GM23338 (cell line): ENCODE data around the gene SLC36A1. TPM values are rescaled to one million over a fixed set of nuclear protein-coding genes. Genes with fewer than 3 reads are reported as not detected.

Experiments
- ATAC-seq: fragments of 200-7000 bp; cut with Tn5 transposase; 3 replicates; pipeline ENCODE4 v1.9.1; 2020
- DNase-seq: peaks from one replicate; pipeline ENCODE4 v3.0.0-alpha.2; 2015; ENCODE audit warnings: low spot score
- H2AFZ ChIP-seq: fragments of 200-600 bp; sonication (generic); 2 replicates; pipeline ENCODE4 v1.8.0; 2016; ENCODE audit warnings: antibody characterized with exemption, mild to moderate bottlenecking, moderate library complexity
- H3F3A ChIP-seq: fragments of 200-600 bp; sonication (generic); replicated peaks from 2 replicates; pipeline ENCODE4 v1.8.0; 2017; ENCODE audit warnings: antibody characterized with exemption, mixed run types, low read depth
- H3K27ac ChIP-seq: fragments of 200-600 bp; sonication (generic); 2 replicates; pipeline ENCODE4 v1.6.1; 2016; ENCODE audit warnings: low read depth
- H3K27me3 ChIP-seq: fragments of 200-600 bp; sonication (generic); 2 replicates; pipeline ENCODE4 v1.8.0; 2016; ENCODE audit warnings: mild to moderate bottlenecking, mixed run types, moderate library complexity; ENCODE audit not compliant: insufficient read depth
- H3K36me3 ChIP-seq: fragments of 200-600 bp; sonication (generic); 2 replicates; pipeline ENCODE4 v1.8.0; 2016; ENCODE audit warnings: mild to moderate bottlenecking; ENCODE audit not compliant: insufficient read depth
- H3K4me1 ChIP-seq: fragments of 200-600 bp; sonication (generic); 2 replicates; pipeline ENCODE4 v1.8.0; 2016; ENCODE audit warnings: mild to moderate bottlenecking, moderate library complexity; ENCODE audit not compliant: insufficient read depth
- H3K4me2 ChIP-seq: fragments of 200-600 bp; sonication (generic); 2 replicates; pipeline ENCODE4 v1.7.1; 2017; ENCODE audit warnings: mixed run types
- H3K4me3 ChIP-seq: fragments of 200-600 bp; sonication (generic); 2 replicates; pipeline ENCODE4 v1.6.1; 2016; ENCODE audit warnings: mixed run types
- H3K79me2 ChIP-seq: fragments of 200-600 bp; sonication (generic); replicated peaks from 2 replicates; pipeline ENCODE4 v1.8.0; 2017; ENCODE audit warnings: mild to moderate bottlenecking; ENCODE audit not compliant: insufficient read depth
- H3K9me2 ChIP-seq: fragments of 200-600 bp; sonication (generic); 2 replicates; pipeline ENCODE4 v1.8.0; 2017; ENCODE audit not compliant: insufficient read depth
- H4K20me1 ChIP-seq: fragments of 200-600 bp; sonication (generic); replicated peaks from 2 replicates; pipeline ENCODE4 v1.8.0; 2017; ENCODE audit warnings: mild to moderate bottlenecking; ENCODE audit not compliant: insufficient read depth
- H3K27ac Mint-ChIP-seq: 2 replicates; pipeline ENCODE4 v1.8.0; 2020; ENCODE audit warnings: inconsistent platforms, mild to moderate bottlenecking, moderate library complexity, mixed read lengths
- H3K27me3 Mint-ChIP-seq: 3 replicates; pipeline ENCODE4 v1.8.0; 2022; ENCODE audit warnings: low read depth, mild to moderate bottlenecking, moderate library complexity, mixed read lengths, inconsistent platforms; ENCODE audit not compliant: insufficient read depth, poor library complexity
- H3K36me3 Mint-ChIP-seq: 3 replicates; pipeline ENCODE4 v1.8.0; 2021; ENCODE audit warnings: low read depth, mild to moderate bottlenecking, inconsistent platforms, moderate library complexity, mixed read lengths
- H3K4me1 Mint-ChIP-seq: 3 replicates; pipeline ENCODE4 v1.8.0; 2020; ENCODE audit warnings: mild to moderate bottlenecking, inconsistent platforms, mixed read lengths
- H3K4me3 Mint-ChIP-seq: 3 replicates; pipeline ENCODE4 v1.8.0; 2021; ENCODE audit warnings: moderate library complexity, mild to moderate bottlenecking, inconsistent platforms, mixed read lengths
- H3K9me3 Mint-ChIP-seq: 3 replicates; pipeline ENCODE4 v1.8.0; 2020; ENCODE audit warnings: moderate library complexity, mild to moderate bottlenecking, inconsistent platforms, mixed read lengths
- CREB1 ChIP-seq: fragments of 250-450 bp; sonication (Bioruptor Pico); IDR thresholded peaks from 2 replicates; pipeline ENCODE4 v1.5.0; 2020; ENCODE audit warnings: low read depth, mild to moderate bottlenecking, moderate library complexity
- ETS1 ChIP-seq: IDR thresholded peaks from 2 replicates; pipeline ENCODE4 v1.6.1; 2016; ENCODE audit warnings: antibody characterized with exemption
- EZH2 ChIP-seq: fragments of 200-600 bp; sonication (generic); IDR thresholded peaks from one replicate; pipeline ENCODE4 v1.8.0; 2017; ENCODE audit warnings: antibody characterized with exemption, mild to moderate bottlenecking, low read depth; ENCODE audit not compliant: unreplicated experiment
- JUNB ChIP-seq: IDR thresholded peaks from one replicate; pipeline ENCODE4 v1.6.1; 2016; ENCODE audit warnings: antibody characterized with exemption; ENCODE audit not compliant: unreplicated experiment
- STAT1 ChIP-seq: IDR thresholded peaks from one replicate; pipeline ENCODE4 v1.6.1; 2016; ENCODE audit warnings: antibody characterized with exemption; ENCODE audit not compliant: unreplicated experiment
- ZNF462 ChIP-seq: fragments of 250-450 bp; sonication (Bioruptor Pico); IDR thresholded peaks from 2 replicates; pipeline ENCODE4 v1.5.0; 2020; ENCODE audit warnings: mild to moderate bottlenecking, moderate library complexity
- polyA plus RNA-seq: library from polyadenylated mRNA; unstranded; fragments of >200 nt; fragmentation: Nextera tagmentation; extraction: Ambion mirVana; gene quantifications from 2 replicates; pipeline ENCODE4 v1.2.1, GENCODE V29; 2016
- total RNA-seq: library from RNA; depleted of rRNA; stranded (reverse); fragments of >200 nt; shearing (Covaris generic); gene quantifications from 2 replicates; pipeline ENCODE4 v1.2.3, GENCODE V29; 2014
- TF ChIP-seq, protein P1 (sequence below): IDR thresholded peaks from one replicate; pipeline ENCODE4 v1.6.1; 2018; ENCODE audit warnings: antibody characterized with exemption; ENCODE audit not compliant: unreplicated experiment
- TF ChIP-seq, protein P2 (sequence below), 2 experiments: fragments of 200-600 bp in 1 of 2; sonication (generic) in 1 of 2; conservative IDR thresholded peaks; 2 replicates each; pipeline versions ENCODE4 v1.5.1 to v1.6.1; 2016 to 2017; ENCODE audit warnings: antibody characterized with exemption in 2 of 2, low read depth in 2 of 2, mild to moderate bottlenecking in 2 of 2, moderate library complexity in 1 of 2

Gene SLC36A1
- total and polyA plus RNA-seq, 2 experiments from 2014 or later, result 5.2 to 10.4 TPM

- H3F3A ChIP-seq, result no peaks in the 10 kb centered on the region
- peaks cover 9% of the 10 kb centered on the region; the same call in 2 of the 3 replicates for H3K36me3 Mint-ChIP-seq
- no peak overlapping the region for H3K27ac ChIP-seq
- H3K27me3 Mint-ChIP-seq, result no peaks in the 10 kb centered on the region
- DNase-seq (no peak), ATAC-seq (peak; percentile 21; the same call in 2 of the 3 replicates)
- H3K4me1 ChIP-seq, result peaks cover 13% of the 10 kb centered on the region
- H3K27ac Mint-ChIP-seq, result peak overlapping the region; percentile 76
- no peak overlapping the region for H3K4me2 ChIP-seq
- no peaks in the 10 kb centered on the region for H4K20me1 ChIP-seq
- H3K4me3 Mint-ChIP-seq, result no peak overlapping the region
- H3K9me3 Mint-ChIP-seq, result 0 out of 3 replicates have a peak, but pooled peaks cover 6% of the 10 kb centered on the region
- no peaks in the 10 kb centered on the region for H3K27me3 ChIP-seq
- TF ChIP-seq EZH2 (no peak), ZNF462 (CRISPR knock-in tag) (no peak), STAT1 (no peak), ETS1 (no peak), JUNB (no peak), CREB1 (CRISPR knock-in tag) (no peak)
- TF ChIP-seq, protein P1, sequence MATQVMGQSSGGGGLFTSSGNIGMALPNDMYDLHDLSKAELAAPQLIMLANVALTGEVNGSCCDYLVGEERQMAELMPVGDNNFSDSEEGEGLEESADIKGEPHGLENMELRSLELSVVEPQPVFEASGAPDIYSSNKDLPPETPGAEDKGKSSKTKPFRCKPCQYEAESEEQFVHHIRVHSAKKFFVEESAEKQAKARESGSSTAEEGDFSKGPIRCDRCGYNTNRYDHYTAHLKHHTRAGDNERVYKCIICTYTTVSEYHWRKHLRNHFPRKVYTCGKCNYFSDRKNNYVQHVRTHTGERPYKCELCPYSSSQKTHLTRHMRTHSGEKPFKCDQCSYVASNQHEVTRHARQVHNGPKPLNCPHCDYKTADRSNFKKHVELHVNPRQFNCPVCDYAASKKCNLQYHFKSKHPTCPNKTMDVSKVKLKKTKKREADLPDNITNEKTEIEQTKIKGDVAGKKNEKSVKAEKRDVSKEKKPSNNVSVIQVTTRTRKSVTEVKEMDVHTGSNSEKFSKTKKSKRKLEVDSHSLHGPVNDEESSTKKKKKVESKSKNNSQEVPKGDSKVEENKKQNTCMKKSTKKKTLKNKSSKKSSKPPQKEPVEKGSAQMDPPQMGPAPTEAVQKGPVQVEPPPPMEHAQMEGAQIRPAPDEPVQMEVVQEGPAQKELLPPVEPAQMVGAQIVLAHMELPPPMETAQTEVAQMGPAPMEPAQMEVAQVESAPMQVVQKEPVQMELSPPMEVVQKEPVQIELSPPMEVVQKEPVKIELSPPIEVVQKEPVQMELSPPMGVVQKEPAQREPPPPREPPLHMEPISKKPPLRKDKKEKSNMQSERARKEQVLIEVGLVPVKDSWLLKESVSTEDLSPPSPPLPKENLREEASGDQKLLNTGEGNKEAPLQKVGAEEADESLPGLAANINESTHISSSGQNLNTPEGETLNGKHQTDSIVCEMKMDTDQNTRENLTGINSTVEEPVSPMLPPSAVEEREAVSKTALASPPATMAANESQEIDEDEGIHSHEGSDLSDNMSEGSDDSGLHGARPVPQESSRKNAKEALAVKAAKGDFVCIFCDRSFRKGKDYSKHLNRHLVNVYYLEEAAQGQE, result no peak
- TF ChIP-seq, protein P2, sequence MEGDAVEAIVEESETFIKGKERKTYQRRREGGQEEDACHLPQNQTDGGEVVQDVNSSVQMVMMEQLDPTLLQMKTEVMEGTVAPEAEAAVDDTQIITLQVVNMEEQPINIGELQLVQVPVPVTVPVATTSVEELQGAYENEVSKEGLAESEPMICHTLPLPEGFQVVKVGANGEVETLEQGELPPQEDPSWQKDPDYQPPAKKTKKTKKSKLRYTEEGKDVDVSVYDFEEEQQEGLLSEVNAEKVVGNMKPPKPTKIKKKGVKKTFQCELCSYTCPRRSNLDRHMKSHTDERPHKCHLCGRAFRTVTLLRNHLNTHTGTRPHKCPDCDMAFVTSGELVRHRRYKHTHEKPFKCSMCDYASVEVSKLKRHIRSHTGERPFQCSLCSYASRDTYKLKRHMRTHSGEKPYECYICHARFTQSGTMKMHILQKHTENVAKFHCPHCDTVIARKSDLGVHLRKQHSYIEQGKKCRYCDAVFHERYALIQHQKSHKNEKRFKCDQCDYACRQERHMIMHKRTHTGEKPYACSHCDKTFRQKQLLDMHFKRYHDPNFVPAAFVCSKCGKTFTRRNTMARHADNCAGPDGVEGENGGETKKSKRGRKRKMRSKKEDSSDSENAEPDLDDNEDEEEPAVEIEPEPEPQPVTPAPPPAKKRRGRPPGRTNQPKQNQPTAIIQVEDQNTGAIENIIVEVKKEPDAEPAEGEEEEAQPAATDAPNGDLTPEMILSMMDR (conservative IDR thresholded peaks at IDR 0.05; ENCODE audit: low read depth in 2 of 2), result no peak
- H3K79me2 ChIP-seq, result no peaks in the 10 kb centered on the region
- H3K36me3 ChIP-seq, result no peaks in the 10 kb centered on the region
- H3K9me2 ChIP-seq, result no peaks in the 10 kb centered on the region; the same call in 1 of the 2 replicates
- H2AFZ ChIP-seq, result no peak overlapping the region
- peaks cover 25% of the 10 kb centered on the region for H3K4me1 Mint-ChIP-seq
- H3K4me3 ChIP-seq, result no peak overlapping the region
These were observed 45.3 kb downstream of the SLC36A1 start for GRCh38 chr5:151492729-151493128.
